Ovary (tissue), 3 donors: ENCODE data around the gene SNRPF.

ENCODE experiments used
- POLR2A ChIP-seq: fragments of 450-650 bp; IDR thresholded peaks from one replicate; pipeline ENCODE4 v1.6.1; 2017; ENCODE audit warnings: antibody characterized with exemption, mild to moderate bottlenecking, moderate library complexity
- TF ChIP-seq, protein P1 (sequence below), 3 donors: fragments of 450-650 bp in 2 of 3; fragments of 200-600 bp in 1 of 3; IDR thresholded peaks; one replicate each; pipeline versions ENCODE4 v1.5.1 to v1.8.0; 2016 to 2022; ENCODE audit warnings: antibody characterized with exemption in 3 of 3, mild to moderate bottlenecking in 1 of 3
- donor health status: DM: no; HTN: no; CAD: no.

DNA sequence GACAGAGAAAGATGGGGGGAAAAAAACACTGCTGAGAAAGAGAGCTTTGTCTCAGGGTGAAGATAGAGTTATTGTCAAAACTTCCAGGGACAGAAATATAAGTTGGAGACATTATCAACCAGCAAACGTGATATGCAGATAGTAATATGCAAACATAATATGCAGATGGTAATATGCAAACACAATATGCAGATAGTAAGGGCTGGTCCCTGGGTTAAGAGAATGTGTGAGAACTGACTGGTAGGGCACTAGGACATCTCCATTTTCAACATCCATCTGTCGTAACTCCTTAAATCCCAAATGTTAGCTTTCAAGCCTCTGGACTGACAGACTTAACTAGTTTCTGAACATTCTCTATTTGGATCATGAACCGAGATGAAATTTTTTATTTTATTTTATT lies 32.2 kb downstream of the SNRPF start:
- TF ChIP-seq, protein P1, sequence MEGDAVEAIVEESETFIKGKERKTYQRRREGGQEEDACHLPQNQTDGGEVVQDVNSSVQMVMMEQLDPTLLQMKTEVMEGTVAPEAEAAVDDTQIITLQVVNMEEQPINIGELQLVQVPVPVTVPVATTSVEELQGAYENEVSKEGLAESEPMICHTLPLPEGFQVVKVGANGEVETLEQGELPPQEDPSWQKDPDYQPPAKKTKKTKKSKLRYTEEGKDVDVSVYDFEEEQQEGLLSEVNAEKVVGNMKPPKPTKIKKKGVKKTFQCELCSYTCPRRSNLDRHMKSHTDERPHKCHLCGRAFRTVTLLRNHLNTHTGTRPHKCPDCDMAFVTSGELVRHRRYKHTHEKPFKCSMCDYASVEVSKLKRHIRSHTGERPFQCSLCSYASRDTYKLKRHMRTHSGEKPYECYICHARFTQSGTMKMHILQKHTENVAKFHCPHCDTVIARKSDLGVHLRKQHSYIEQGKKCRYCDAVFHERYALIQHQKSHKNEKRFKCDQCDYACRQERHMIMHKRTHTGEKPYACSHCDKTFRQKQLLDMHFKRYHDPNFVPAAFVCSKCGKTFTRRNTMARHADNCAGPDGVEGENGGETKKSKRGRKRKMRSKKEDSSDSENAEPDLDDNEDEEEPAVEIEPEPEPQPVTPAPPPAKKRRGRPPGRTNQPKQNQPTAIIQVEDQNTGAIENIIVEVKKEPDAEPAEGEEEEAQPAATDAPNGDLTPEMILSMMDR (IDR thresholded peaks at IDR 0.05): no peak
- TF ChIP-seq POLR2A: no peak
